HG03442 (cell line): ENCODE measurements around the gene TEKTIP1.

Experiments
- ATAC-seq: cut with Tn5 transposase; IDR thresholded peaks from one replicate; pipeline ENCODE4 v1.9.1; 2021; ENCODE audit warnings: mild to moderate bottlenecking, moderate library complexity; ENCODE audit not compliant: unreplicated experiment

Gene TEKTIP1

GRCh38 chr19:3538965-3539755 lies at the start of gene TEKTIP1:
Gene TEKTIP1 (plus strand): TSS chr19:3539174. CDS start chr19:3539178, 4 bp downstream.
- ATAC-seq = no peak

DNA sequence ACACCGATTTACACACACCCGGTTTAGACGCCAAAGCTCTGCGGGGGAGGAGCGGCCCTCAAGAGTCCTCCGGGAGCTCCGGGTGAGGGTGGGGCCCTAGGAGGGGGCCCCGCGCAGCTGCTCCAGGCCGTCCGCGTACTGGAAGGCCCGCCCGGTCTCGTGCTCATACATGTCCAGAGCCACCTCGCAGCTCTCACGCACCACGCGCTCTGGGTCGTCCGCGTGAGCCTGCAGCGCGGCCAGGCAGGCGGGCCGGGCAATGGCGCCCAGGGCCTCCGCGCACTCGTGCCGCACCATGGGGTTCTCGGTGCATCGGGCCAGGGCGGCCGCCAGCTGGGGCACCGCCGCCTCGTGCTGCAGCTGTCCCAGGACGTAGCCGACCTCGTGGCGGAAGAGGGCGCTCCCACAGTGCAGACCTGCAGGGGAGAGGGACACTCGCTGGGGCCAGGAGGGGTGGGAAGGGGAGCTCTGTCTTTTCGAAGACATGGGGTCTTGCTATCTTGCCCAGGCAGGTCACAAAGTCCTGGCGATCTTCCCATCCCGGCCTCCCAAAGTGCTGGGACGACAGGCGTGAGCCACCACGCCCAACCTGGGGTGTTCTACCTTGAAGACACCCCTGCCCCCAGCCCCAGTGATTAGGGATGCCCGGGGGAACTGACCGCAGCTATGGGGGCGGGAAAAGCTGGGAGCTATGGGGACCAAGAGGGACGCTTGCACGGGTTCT lies 47.4 kb upstream of the TEKTIP1 start:
- no peak for ATAC-seq

- ATAC-seq = no peak
Measured at GRCh38 chr19:3492131-3492839, 46.7 kb upstream of the TEKTIP1 start.

DNA sequence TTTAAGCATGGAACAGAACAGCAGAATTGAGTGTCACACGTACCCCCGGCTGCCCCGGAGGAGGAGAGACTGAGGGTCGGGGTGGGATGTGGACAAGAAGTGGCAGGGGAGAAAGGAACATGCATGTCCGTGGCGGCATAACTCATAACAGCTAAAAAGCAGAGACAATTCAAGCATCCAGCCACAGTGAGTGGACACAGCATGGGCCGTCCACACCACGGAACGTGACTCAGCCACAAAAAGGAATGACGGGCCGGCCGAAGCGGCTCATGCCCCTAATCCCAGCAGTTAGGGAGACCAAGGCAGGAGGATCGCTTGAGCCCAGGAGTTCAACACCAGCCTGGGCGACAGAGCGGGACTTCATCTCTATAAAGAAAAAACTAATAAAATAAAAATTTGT lies 46.1 kb upstream of the TEKTIP1 start:
- ATAC-seq = no peak

GRCh38 chr19:3493651-3494050 lies 45.3 kb upstream of the TEKTIP1 start:
- ATAC-seq = no peak

GRCh38 chr19:3494051-3494450 lies 44.9 kb upstream of the TEKTIP1 start:
- ATAC-seq = no peak

DNA sequence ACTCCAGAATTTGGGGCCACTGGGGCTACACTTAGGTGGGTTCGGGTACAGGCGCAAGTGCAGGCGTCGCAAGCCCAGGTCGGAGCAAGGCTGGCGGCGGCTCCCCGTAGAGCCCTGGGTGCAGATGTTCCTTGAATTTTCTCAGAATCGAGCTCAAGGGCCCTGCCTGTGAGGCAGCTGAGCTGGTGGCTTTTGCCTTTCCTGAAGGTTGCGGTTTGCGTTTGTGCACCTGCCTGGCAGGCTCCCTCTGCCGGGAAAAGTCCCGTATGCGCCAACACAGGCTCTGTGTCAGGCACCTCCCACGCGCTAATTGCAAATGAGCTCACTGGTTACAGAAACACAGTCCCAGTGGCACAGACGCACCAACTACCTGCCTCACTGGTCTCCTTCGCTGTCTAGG lies 44.4 kb upstream of the TEKTIP1 start:
- ATAC-seq = no peak

DNA sequence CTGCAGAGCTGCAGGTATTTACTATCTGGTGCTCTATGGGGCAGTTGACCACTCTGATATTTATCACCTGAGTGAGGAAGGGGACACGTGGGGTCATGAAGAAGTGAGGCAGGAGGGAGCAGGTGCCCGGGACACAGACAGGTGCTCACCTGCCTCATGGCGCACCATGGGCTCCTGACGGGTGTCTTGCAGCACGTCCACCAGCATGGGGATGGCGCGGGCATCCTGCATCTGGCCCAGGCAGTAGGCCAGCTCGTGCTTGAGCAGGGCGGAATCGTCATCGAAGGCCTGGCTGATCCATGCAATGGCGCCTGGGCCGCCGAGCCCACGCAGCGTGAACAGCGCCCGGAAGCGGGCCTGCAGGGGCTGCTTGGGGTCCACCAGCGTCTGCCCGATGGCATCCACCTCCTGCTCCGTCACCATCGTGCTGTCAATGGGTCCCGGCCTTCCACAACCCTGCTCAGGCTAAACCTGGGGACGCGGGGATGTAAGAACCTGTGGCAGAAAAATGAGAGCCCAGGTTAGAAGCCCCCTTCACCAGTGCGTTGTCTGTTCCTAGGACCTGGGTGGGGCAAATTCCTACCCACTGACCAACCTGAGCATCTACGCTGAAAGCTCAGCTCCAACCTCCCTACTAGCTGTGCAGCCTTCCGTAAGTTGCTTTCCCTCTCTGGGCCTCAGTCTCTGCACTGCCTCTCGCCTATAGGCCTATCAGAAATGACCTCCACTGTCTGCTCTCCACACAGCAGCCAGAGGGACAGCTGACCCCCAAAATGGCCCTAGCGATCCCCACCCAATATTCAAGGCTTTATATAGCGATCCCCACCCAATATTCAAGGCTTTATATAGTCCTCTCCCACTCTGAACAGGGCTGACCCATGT lies 42.3 kb upstream of the TEKTIP1 start:
- no peak for ATAC-seq

- ATAC-seq = no peak
Measured at GRCh38 chr19:3497757-3498520, 41.0 kb upstream of the TEKTIP1 start.

GRCh38 chr19:3499738-3500428 lies 39.1 kb upstream of the TEKTIP1 start:
- ATAC-seq = peak; percentile 10

DNA sequence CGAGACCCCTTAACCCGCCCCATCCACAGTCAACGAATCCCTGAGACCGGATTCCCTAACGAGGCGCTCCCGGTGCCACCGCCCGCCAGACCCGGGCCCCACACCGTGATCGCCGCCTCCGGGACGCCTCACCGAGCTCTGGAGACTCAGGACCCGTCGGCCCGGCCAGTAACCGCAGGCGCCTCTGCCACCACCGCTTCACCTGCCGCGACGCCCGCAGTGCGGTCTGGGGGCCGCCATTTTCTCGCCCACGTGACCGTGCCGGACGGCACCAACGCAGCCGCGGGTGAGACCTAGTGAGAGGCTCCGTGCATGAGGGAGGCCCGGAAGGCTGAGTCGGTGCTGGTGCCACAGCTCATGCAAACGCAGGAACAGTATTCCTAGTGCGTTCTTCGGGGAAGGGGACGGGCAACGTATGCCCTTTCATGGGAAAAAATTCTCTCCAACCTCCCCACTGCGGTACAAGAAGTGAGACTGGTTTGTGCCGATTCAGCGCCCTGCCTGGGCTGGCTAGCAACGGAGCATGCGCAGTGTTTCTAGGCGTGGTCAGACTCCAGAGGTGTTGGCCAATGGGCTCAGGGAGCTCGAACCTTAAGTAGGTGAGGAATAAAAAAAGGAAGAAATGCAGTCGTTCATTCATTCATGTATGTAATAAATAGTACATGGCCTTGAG lies 38.4 kb upstream of the TEKTIP1 start, which contains the start of gene DOHH:
TSS of gene DOHH (minus strand) at position 246 of the 673 bp plus-strand sequence. CDS start 3,860 bp downstream, outside the sequence.
- ATAC-seq = peak; percentile 87

DNA sequence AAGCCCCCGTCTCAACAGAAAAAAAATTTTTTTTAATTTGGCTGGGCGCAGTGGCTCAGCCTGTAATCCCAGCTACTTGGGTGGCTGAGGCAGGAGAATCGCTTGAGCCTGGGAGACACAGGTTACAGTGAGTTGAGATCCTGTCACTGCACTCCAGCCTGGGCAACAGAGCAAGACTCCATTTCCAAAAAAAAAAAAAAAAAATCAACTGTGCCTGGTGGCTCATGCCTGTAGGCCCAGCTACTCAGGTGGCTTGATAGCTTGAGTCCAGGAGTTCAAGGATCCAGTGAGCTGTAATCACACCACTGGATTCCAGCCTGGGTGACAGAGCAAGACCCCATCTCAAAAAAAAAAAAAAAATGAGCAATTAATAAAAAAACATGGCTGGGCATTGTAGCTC lies 37.2 kb upstream of the TEKTIP1 start:
- ATAC-seq = no peak

GRCh38 chr19:3503036-3503572 lies 35.9 kb upstream of the TEKTIP1 start:
- ATAC-seq = no peak

DNA sequence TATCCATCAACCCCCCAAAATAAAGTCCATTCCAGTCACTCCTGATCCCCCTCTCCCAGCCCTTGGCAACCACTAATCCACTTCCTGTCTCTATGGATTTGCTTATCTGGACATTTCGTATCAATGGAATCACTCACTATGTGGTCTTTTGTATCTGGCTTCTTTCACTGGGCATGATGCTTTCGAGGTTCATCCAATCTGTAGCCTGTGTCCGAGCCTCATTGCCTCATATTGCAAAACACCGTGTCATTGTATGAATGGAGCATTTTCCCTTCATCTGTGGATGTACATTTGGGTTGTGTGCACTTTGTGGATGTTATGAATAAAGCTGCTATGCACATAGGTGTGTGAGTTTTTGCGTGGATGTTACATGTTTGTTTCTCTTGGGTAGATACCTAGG lies 34.2 kb upstream of the TEKTIP1 start:
- ATAC-seq = no peak

- ATAC-seq = peak; percentile 90
Measured at GRCh38 chr19:3505598-3506383, 33.2 kb upstream of the TEKTIP1 start, which contains the start of gene FZR1. Gene FZR1 (plus strand): TSS chr19:3506311. CDS start chr19:3522990, 16,679 bp downstream.

- no peak for ATAC-seq
Measured at GRCh38 chr19:3506384-3507340, 32.3 kb upstream of the TEKTIP1 start.
